Muscle layer of colon (tissue), 2 donors: ENCODE results near the gene TANGO6.

Experiments
- H3K27ac ChIP-seq: one replicate; pipeline ENCODE4 v1.7.0; 2013; ENCODE audit warnings: low read depth, mild to moderate bottlenecking, low read length, moderate library complexity
- H3K27me3 ChIP-seq, 2 donors: one replicate each; pipeline ENCODE4 v1.7.0; 2013; ENCODE audit warnings: low read length in 2 of 2, mild to moderate bottlenecking in 2 of 2; ENCODE audit not compliant: insufficient read depth in 2 of 2, control insufficient read depth in 1 of 2
- H3K36me3 ChIP-seq: one replicate; pipeline ENCODE4 v1.7.0; 2013; ENCODE audit warnings: mild to moderate bottlenecking, low read length; ENCODE audit not compliant: insufficient read depth
- H3K4me1 ChIP-seq: one replicate; pipeline ENCODE4 v1.7.0; 2013; ENCODE audit warnings: mild to moderate bottlenecking, low read length; ENCODE audit not compliant: insufficient read depth
- H3K4me3 ChIP-seq, 2 donors: one replicate each; pipeline ENCODE4 v1.7.0; 2013; ENCODE audit warnings: low read length in 2 of 2, low read depth in 1 of 2, mild to moderate bottlenecking in 1 of 2, moderate library complexity in 1 of 2
- H3K9ac ChIP-seq: one replicate; pipeline ENCODE4 v1.7.0; 2013; ENCODE audit warnings: low read length
- H3K9me3 ChIP-seq: one replicate; pipeline ENCODE4 v1.7.0; 2013; ENCODE audit warnings: mild to moderate bottlenecking, low read length
- donor health status: abdominal sarcoma.
- donor health status: Adenocarcinoma of cecum.

Gene TANGO6

GRCh38 chr16:69072640-69072974, 229.3 kb downstream of the TANGO6 start:
- Histone ChIP-seq H3K4me3 (no peak overlapping the region), H3K27ac (no peak overlapping the region), H3K9ac (no peak overlapping the region)

GRCh38 chr16:69073181-69073702, 229.9 kb downstream of the TANGO6 start:
- Histone ChIP-seq H3K36me3 (no peaks in the 10 kb centered on the region), H3K27ac (no peak overlapping the region), H3K4me3 (no peak overlapping the region)

More at GRCh38 chr16:69072640-69072974, 229.3 kb downstream of the TANGO6 start:
- no peaks in the 10 kb centered on the region for H3K27me3 ChIP-seq
- no peaks in the 10 kb centered on the region for H3K4me1 ChIP-seq
- H3K36me3 ChIP-seq = no peaks in the 10 kb centered on the region
- H3K9me3 ChIP-seq = no peaks in the 10 kb centered on the region

GRCh38 chr16:69077251-69077650, 233.9 kb downstream of the TANGO6 start:
- Histone ChIP-seq H3K4me1 (no peaks in the 10 kb centered on the region), H3K9me3 (no peaks in the 10 kb centered on the region), H3K36me3 (no peaks in the 10 kb centered on the region), H3K4me3 (no peak overlapping the region), H3K9ac (no peak overlapping the region), H3K27me3 (no peaks in the 10 kb centered on the region), H3K27ac (no peak overlapping the region)

More at GRCh38 chr16:69073181-69073702, 229.9 kb downstream of the TANGO6 start:
- no peaks in the 10 kb centered on the region for H3K9me3 ChIP-seq
- H3K27me3 ChIP-seq = no peaks in the 10 kb centered on the region
- H3K9ac ChIP-seq = no peak overlapping the region
- no peaks in the 10 kb centered on the region for H3K4me1 ChIP-seq

- H3K27ac ChIP-seq = no peak overlapping the region
- H3K4me3 ChIP-seq = no peak overlapping the region
- H3K27me3 ChIP-seq = no peaks in the 10 kb centered on the region
- H3K9ac ChIP-seq = no peak overlapping the region
- H3K9me3 ChIP-seq = no peaks in the 10 kb centered on the region
- H3K36me3 ChIP-seq = no peaks in the 10 kb centered on the region
- no peaks in the 10 kb centered on the region for H3K4me1 ChIP-seq
Observed at GRCh38 chr16:69078073-69078472, 234.7 kb downstream of the TANGO6 start.

- Histone ChIP-seq H3K4me1 (no peaks in the 10 kb centered on the region), H3K27ac (no peak overlapping the region), H3K9me3 (no peaks in the 10 kb centered on the region), H3K9ac (no peak overlapping the region), H3K4me3 (no peak overlapping the region), H3K36me3 (peaks cover 7% of the 10 kb centered on the region), H3K27me3 (no peaks in the 10 kb centered on the region)
Observed at GRCh38 chr16:69079697-69080096, 236.4 kb downstream of the TANGO6 start.

GRCh38 chr16:69083306-69083941, 240.1 kb downstream of the TANGO6 start:
- H3K27ac ChIP-seq = no peak overlapping the region

GRCh38 chr16:69084289-69084688, 241.0 kb downstream of the TANGO6 start:
- no peaks in the 10 kb centered on the region for H3K27me3 ChIP-seq
- peaks cover 7% of the 10 kb centered on the region for H3K36me3 ChIP-seq
- H3K4me3 ChIP-seq = no peak overlapping the region
- no peaks in the 10 kb centered on the region for H3K9me3 ChIP-seq
- no peak overlapping the region for H3K9ac ChIP-seq
- no peak overlapping the region for H3K27ac ChIP-seq
- no peaks in the 10 kb centered on the region for H3K4me1 ChIP-seq

More at GRCh38 chr16:69083306-69083941, 240.1 kb downstream of the TANGO6 start:
- Histone ChIP-seq H3K27me3 (no peaks in the 10 kb centered on the region), H3K9ac (no peak overlapping the region), H3K4me3 (no peak overlapping the region), H3K36me3 (peaks cover 7% of the 10 kb centered on the region), H3K9me3 (no peaks in the 10 kb centered on the region), H3K4me1 (no peaks in the 10 kb centered on the region)

GRCh38 chr16:69085032-69085695, 241.8 kb downstream of the TANGO6 start:
- Histone ChIP-seq H3K27ac (no peak overlapping the region), H3K9ac (no peak overlapping the region), H3K9me3 (no peaks in the 10 kb centered on the region), H3K4me1 (no peaks in the 10 kb centered on the region), H3K4me3 (no peak overlapping the region), H3K27me3 (no peaks in the 10 kb centered on the region), H3K36me3 (peaks cover 7% of the 10 kb centered on the region)

GRCh38 chr16:69087161-69087581, 243.8 kb downstream of the TANGO6 start:
- H3K27me3 ChIP-seq = no peaks in the 10 kb centered on the region
- H3K27ac ChIP-seq = no peak overlapping the region
- no peaks in the 10 kb centered on the region for H3K4me1 ChIP-seq
- H3K9me3 ChIP-seq = no peaks in the 10 kb centered on the region
- no peak overlapping the region for H3K4me3 ChIP-seq
- H3K9ac ChIP-seq = no peak overlapping the region
- H3K36me3 ChIP-seq = peaks cover 7% of the 10 kb centered on the region

GRCh38 chr16:69088684-69089083, 245.4 kb downstream of the TANGO6 start:
- Histone ChIP-seq H3K9ac (no peak overlapping the region), H3K36me3 (peaks cover 7% of the 10 kb centered on the region), H3K4me1 (no peaks in the 10 kb centered on the region), H3K27me3 (no peaks in the 10 kb centered on the region), H3K4me3 (no peak overlapping the region), H3K9me3 (no peaks in the 10 kb centered on the region), H3K27ac (no peak overlapping the region)

- no peaks in the 10 kb centered on the region for H3K9me3 ChIP-seq
- H3K9ac ChIP-seq = no peak overlapping the region
- no peak overlapping the region for H3K27ac ChIP-seq
Observed at GRCh38 chr16:69089091-69089910, 246.0 kb downstream of the TANGO6 start.

More at GRCh38 chr16:69089091-69089910, 246.0 kb downstream of the TANGO6 start:
- H3K36me3 ChIP-seq = peaks cover 2% of the 10 kb centered on the region
- no peaks in the 10 kb centered on the region for H3K27me3 ChIP-seq
- no peaks in the 10 kb centered on the region for H3K4me1 ChIP-seq
- no peak overlapping the region for H3K4me3 ChIP-seq
